Kasumi-1 (cell line): Measurements from ENCODE around the gene MICAL2.
A peak's percentile ranks its signal among the peaks of the same experiment; 100 is the strongest.

Source experiments
- DNase-seq, 2 experiments: peaks; one replicate each; lab custom pipeline; 2025; lab: John Stamatoyannopoulos, UW

Gene MICAL2

GRCh38 chr11:12229450-12230229, 119.2 kb downstream of the MICAL2 start:
- DNase-seq: no peak

- no peak for DNase-seq
Observed at GRCh38 chr11:12232160-12232559, 121.8 kb downstream of the MICAL2 start.

GRCh38 chr11:12232817-12233601, 122.6 kb downstream of the MICAL2 start:
- no peak for DNase-seq

DNA sequence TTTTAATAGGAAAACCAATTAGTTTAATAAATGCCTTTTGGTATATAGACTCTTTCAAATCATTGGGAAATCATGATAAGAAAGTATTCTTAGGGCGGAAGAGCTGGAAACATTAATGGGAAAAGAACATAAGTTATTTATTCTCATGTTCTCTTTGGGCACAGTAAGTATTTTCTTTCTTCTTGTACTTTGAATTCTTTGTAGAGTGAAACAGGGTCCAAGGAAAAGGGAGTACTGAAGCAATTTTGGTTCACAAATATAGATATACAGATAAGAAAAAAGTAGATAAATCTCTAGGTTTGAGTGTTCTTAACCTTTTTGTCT, 123.2 kb downstream of the MICAL2 start:
- no peak for DNase-seq

DNA sequence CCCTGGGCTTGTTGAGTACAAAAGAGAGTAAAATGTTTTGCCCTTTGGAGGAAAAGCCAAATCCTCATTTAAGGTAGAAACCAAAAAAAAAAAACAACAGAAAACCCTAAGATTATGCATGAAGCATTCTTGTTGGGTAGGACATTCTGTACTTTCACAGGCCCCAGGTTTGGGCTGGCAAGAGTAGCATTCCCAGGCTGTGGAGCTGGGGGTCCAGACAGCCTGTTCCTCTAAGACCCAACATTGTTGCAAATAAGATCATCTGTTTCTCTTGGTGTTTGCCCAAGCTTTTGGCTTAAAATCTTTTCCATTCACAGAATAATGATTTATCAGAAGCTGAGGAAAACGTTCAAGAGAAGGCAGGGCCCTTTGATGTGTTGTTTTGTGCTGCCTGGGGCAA, 123.8 kb downstream of the MICAL2 start:
- no peak for DNase-seq

GRCh38 chr11:12235080-12235479, 124.7 kb downstream of the MICAL2 start:
- DNase-seq: no peak

DNA sequence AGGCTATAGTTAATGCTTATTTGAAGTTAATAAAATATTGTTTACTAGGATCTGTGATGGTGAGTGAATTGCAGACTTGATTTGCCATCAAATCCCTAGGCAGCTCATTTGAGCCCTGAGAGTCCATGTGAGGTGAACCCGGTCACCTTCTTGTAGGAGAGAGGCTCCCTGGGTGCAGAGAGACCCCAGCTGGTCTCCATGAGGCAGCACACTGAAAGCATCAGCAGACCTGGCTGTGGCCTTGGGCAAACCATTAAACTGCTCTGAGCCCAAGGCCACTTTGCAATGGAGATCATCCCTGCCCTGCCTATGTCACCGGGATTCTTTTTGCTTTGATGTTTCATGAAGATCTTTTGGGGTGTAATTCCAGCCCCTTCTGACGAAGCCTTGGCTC, 125.2 kb downstream of the MICAL2 start:
- peak in 1 of 2 experiments; percentile 2 for DNase-seq

DNA sequence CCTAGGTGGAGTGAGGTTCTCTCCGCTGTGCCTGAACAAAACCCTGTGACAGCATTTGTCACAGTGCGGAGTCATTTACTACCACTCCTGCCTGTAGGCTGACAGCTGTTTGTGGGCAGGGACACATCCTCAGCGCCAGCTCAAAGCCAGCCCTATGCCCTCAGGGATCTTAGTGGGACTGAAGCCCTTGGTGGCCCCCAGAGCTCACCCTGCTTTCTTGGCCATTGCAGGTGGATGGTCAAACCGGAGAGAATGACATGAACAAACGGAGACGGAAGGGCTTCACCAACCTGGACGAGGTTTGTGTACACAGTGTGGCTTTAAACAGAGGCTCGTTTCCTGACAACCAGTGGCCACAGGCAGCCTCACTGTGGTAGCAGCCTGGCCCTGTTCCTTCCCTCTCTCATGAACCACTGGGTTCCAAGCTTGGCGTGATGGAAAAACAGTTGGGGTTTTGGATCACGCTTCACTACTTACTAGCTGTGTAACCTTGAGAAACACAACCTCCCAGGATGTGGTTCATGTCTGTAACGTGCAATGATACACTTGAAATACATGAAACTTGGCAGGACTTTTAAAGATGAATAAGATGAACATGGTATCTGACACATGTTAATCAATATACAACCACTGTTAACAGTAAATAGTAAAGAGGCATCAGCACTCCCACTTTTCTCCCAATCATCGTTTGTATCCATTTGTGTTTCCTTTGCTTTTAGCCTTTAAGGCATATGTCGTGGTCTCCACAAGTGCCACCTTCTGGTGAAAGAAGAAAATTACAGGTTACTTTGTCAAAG, 125.8 kb downstream of the MICAL2 start:
- DNase-seq: peak; percentile 73 to 76

DNA sequence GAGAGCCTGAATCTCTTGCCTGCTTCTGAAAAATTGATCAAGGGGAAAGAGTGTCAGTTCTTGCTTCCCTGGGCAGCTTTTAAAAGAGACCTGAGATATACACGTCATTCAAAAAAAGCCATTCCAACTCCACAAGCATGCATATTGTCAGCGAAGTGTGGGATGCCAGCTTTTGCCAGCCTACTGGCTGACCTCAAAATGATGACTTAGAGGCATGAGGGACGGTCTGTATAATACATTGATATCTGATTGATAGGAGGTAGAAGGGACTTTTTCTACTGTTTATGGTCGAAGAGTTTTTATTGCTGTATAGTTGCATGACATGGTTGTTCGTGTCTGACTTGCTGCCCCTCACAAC, 126.3 kb downstream of the MICAL2 start:
- no peak for DNase-seq

DNA sequence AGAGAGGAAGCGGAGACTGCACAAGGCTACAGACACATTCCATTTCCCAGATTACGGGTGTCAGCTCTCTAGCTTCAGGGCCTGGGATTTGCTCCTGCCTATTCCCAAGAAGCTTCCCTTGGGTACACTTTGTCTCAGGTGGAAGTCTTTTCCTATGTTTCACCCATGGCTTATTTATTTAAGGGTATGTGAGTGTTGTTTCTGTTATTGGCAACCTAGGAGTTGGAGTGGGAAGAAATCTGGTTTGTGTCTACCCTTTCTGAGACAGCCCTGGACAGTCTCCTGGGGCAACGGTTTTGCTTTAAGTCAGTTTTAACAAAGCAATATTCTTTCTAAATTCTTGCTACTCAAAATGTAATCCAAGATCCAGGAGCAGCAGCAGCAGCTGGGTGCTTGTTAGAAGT, 127.0 kb downstream of the MICAL2 start:
- no peak for DNase-seq

- no peak for DNase-seq
Observed at GRCh38 chr11:12238420-12238819, 128.0 kb downstream of the MICAL2 start.

DNA sequence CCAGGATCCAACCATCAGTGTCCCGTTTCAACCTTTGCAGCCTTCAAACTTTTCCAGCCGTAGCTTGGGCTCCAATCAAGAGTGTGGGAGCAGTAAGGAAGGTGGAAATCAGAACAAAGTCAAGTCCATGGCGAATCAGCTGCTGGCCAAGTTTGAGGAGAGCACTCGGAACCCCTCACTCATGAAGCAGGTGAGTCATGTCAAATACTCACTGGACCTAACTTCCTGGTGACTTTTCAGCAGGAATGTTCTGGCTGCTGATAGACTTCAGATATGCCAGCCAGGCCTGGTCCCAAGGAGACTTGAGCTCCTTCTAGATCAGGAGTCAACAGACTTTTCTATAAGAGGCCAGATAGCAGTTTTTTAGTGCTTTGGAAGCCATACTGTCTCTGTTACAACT, 129.0 kb downstream of the MICAL2 start:
- no peak for DNase-seq

DNA sequence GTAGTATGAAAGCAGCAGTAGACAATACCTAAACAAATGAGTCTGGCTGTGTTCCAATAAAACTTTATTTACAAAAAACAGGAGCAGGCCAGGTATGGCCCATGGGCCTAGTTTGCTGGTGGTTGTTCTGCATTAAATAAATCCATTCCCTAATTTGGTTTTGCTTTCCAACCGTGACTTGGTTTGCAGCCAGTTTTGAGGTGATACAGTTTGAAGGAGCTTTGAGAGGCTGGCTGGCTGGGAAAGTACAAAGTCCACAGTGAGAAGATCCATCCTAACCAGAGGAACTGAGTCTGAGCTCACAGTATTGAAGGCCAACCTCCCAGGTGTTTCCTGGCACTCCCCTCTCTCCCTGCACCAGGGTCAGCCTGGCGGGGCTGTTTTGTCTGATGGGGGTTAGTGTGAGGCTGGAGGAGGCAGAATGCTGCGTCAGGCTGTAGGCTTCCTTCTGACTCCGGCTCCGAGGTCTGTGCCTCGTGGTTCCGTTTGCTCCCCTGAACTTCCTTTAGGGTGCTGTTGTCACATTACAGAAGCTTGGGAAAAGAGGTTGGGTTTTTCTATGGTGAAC, 129.5 kb downstream of the MICAL2 start:
- DNase-seq: peak; percentile 47 to 50

- no peak for DNase-seq
Observed at GRCh38 chr11:12240677-12241076, 130.3 kb downstream of the MICAL2 start.

DNA sequence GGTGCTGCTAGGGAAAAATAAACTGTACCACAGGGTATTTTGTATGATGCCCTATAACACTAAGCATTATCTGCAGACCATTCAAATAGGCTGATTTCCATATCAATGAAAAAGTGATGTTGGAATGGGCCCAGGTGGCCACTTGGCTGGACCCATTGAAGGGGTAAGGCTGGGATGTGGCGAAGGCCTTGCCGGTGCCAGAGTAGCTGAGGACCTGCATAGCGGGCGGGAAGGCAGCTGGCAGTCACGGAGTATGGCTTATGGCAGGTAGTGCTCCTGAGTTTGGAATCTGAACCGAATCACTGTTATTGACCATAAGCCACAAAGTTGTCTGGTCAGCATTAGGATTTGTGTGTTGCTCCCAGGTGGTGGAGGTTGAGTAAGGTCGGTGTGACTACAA, 131.0 kb downstream of the MICAL2 start:
- no peak for DNase-seq

- no peak for DNase-seq
Observed at GRCh38 chr11:12241971-12242672, 131.7 kb downstream of the MICAL2 start.

DNA sequence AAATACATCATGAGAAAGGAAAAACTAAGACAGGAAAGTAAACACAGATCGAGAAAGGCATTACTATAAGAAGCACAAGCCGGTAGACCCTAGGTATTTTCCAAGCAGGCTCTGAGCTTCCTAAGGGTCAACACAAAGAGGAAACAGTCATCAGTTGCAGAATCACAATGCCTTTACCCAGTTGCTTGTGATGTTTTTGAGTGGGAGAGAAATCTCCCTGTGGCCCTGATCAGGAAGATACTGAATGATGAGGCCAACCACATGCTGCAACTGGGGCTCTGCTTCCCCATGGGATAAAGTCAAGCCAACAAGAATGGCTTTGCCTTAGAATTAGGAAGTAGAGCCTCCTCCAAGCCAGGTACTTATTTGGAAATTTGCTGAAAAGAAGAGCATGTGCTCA, 132.6 kb downstream of the MICAL2 start:
- no peak for DNase-seq

DNA sequence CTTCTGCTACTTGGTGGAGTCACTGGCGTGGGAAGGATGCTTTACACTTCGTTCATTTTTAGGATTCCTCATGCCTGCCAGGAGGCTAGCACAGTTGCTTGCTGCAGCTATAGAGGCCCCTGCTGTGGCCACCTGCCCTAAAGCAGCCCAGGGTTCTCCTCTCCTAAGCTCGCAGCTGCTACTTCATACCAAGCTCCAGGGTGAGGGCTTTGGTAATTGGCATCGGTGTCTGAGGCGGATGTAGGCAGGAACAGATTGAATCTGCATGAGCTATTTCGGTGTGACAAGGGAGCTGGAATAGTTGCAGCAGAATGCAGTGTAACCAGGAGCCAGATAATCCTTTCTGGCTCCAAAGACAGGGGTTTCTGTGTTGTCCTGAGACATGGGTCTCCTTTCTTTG, 133.1 kb downstream of the MICAL2 start:
- DNase-seq: no peak

GRCh38 chr11:12243911-12244550, 133.6 kb downstream of the MICAL2 start:
- no peak for DNase-seq

DNA sequence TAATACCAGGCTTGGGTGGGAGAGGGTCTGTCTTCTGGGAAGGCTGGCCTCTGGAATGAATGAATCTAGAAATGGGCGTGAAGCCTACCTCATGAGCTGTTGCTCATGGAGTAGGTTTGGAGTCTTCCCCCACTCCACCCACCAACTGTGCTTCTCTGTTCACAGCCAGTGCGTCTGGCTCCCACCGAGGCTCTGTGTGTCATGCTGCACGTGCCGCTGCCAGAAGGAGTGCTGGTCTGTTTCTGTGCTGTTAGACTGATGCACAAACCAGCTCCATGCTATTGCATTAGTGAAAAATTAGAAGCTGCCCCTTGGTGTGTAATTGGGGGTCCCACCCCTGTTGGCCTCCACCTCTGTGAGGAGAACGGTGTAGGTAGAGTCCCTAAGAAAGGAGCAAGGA, 134.7 kb downstream of the MICAL2 start:
- no peak for DNase-seq

- no peak for DNase-seq
Observed at GRCh38 chr11:12245549-12246016, 135.2 kb downstream of the MICAL2 start.
